ENCODE results near the gene HNF1A. TPM values are rescaled to one million over a fixed set of nuclear protein-coding genes. Genes with fewer than 3 reads are reported as not detected.

The HNF1A gene
- total and polyA plus RNA-seq, 9 of the 15 experiments (the other 6 are each of a cell fraction or from before 2014, with no cell fraction given): not detected

- no peak for TF ChIP-seq ARID4B (CRISPR knock-in tag; IDR thresholded peaks at IDR 0.05)
- TF ChIP-seq NFIC (IDR thresholded peaks at IDR 0.05): peak; percentile 54
- no peak for TF ChIP-seq NCOA6 (IDR thresholded peaks at IDR 0.05)
- TF ChIP-seq MAFK (IDR thresholded peaks at IDR 0.05; ENCODE audit: low read length): no peak
- TF ChIP-seq NBN (IDR thresholded peaks at IDR 0.05; ENCODE audit: low read depth): no peak
- peak; percentile 98 for TF ChIP-seq IRF9 (tag; IDR thresholded peaks at IDR 0.05)
- 0 out of 2 replicates have a peak, but pooled peaks have one; percentile 30 for TF ChIP-seq RBFOX2 (IDR thresholded peaks at IDR 0.05; ENCODE audit: low read depth, low read length)
- no peak for TF ChIP-seq SOX6 (IDR thresholded peaks at IDR 0.05)
- TF ChIP-seq NFE2L1 (tag; IDR thresholded peaks at IDR 0.05; ENCODE audit: borderline replicate concordance, low read depth): peak; percentile 74
- no peak for TF ChIP-seq MTF1 (CRISPR knock-in tag; IDR thresholded peaks at IDR 0.05; ENCODE audit: borderline replicate concordance)
- peak; percentile 95 for TF ChIP-seq ZNF766 (CRISPR knock-in tag; conservative IDR thresholded peaks at IDR 0.05)
- peak; percentile 58; the same call in 1 of the 2 replicates for TF ChIP-seq BRD4 (IDR thresholded peaks at IDR 0.05)
- no peak for TF ChIP-seq POLR2B (IDR thresholded peaks at IDR 0.05; ENCODE audit: low read depth, partially characterized antibody)
- no peak for TF ChIP-seq BCLAF1 (IDR thresholded peaks at IDR 0.05; ENCODE audit: borderline replicate concordance in 1 of 2, control insufficient read depth in 1 of 2, low read depth in 2 of 2, low read length in 1 of 2)
- TF ChIP-seq NR2C2 (CRISPR knock-in tag; IDR thresholded peaks at IDR 0.05): no peak
- peak; percentile 63 for TF ChIP-seq NR2C2 (tag; IDR thresholded peaks at IDR 0.05)
- peak in 1 of 2 experiments; percentile 96; a peak in 2 of 4 replicates for TF ChIP-seq ZNF639 (CRISPR knock-in tag; conservative IDR thresholded peaks at IDR 0.05 in 1 of 2, IDR thresholded peaks at IDR 0.05 in 1 of 2)
- no peak for TF ChIP-seq ZNF780A (CRISPR knock-in tag; IDR thresholded peaks at IDR 0.05)
- no peak for TF ChIP-seq ZNF217 (CRISPR knock-in tag; IDR thresholded peaks at IDR 0.05)
These were observed 39.7 kb downstream of the HNF1A start (continued) for GRCh38 chr12:121017966-121018491.

Measured in K562 (cell line).